ENCODE results near the gene ASTN2. TPM values are rescaled to one million over a fixed set of nuclear protein-coding genes. Genes with fewer than 3 reads are reported as not detected.

Gene ASTN2
- polyA plus RNA-seq, 2 of the 4 experiments (the other 2 are of a cell fraction), result 5.8 to 11.6 TPM

- ChIA-PET CTCF (no interaction called here), POLR2A (no interaction called here)
- ATAC-seq, result no peak
- no peak for TF ChIP-seq RAD21 (conservative IDR thresholded peaks at IDR 0.05 in 1 of 2, IDR thresholded peaks at IDR 0.05 in 1 of 2)
- TF ChIP-seq CTCF (IDR thresholded peaks at IDR 0.05), result no peak
- TF ChIP-seq HES2 (IDR thresholded peaks at IDR 0.05), result no peak
- TF ChIP-seq CEBPB (IDR thresholded peaks at IDR 0.05), result no peak
- no peak for TF ChIP-seq CHD2 (IDR thresholded peaks at IDR 0.05; ENCODE audit: low read length, partially characterized antibody)
- TF ChIP-seq FOSB (CRISPR knock-in tag; IDR thresholded peaks at IDR 0.05), result no peak
- TF ChIP-seq ELK1 (IDR thresholded peaks at IDR 0.05; ENCODE audit: low read depth, low read length), result no peak
- no peak for TF ChIP-seq ZNF302 (CRISPR knock-in tag; IDR thresholded peaks at IDR 0.05)
- TF ChIP-seq RARB (CRISPR knock-in tag; IDR thresholded peaks at IDR 0.05), result no peak
- TF ChIP-seq BCL3 (IDR thresholded peaks at IDR 0.05), result no peak
- no peak for TF ChIP-seq EHF (CRISPR knock-in tag; IDR thresholded peaks at IDR 0.05)
- no peak for TF ChIP-seq EP300 (IDR thresholded peaks at IDR 0.05)
- TF ChIP-seq, protein P1, sequence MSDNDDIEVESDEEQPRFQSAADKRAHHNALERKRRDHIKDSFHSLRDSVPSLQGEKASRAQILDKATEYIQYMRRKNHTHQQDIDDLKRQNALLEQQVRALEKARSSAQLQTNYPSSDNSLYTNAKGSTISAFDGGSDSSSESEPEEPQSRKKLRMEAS (IDR thresholded peaks at IDR 0.05), result no peak
- TF ChIP-seq PBX3 (IDR thresholded peaks at IDR 0.05), result no peak
- TF ChIP-seq, protein P2, sequence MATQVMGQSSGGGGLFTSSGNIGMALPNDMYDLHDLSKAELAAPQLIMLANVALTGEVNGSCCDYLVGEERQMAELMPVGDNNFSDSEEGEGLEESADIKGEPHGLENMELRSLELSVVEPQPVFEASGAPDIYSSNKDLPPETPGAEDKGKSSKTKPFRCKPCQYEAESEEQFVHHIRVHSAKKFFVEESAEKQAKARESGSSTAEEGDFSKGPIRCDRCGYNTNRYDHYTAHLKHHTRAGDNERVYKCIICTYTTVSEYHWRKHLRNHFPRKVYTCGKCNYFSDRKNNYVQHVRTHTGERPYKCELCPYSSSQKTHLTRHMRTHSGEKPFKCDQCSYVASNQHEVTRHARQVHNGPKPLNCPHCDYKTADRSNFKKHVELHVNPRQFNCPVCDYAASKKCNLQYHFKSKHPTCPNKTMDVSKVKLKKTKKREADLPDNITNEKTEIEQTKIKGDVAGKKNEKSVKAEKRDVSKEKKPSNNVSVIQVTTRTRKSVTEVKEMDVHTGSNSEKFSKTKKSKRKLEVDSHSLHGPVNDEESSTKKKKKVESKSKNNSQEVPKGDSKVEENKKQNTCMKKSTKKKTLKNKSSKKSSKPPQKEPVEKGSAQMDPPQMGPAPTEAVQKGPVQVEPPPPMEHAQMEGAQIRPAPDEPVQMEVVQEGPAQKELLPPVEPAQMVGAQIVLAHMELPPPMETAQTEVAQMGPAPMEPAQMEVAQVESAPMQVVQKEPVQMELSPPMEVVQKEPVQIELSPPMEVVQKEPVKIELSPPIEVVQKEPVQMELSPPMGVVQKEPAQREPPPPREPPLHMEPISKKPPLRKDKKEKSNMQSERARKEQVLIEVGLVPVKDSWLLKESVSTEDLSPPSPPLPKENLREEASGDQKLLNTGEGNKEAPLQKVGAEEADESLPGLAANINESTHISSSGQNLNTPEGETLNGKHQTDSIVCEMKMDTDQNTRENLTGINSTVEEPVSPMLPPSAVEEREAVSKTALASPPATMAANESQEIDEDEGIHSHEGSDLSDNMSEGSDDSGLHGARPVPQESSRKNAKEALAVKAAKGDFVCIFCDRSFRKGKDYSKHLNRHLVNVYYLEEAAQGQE (IDR thresholded peaks at IDR 0.05), result no peak
- TF ChIP-seq SREBF2 (IDR thresholded peaks at IDR 0.05), result no peak
- no peak for TF ChIP-seq HOXB5 (CRISPR knock-in tag; IDR thresholded peaks at IDR 0.05)
- no peak for TF ChIP-seq JUNB (IDR thresholded peaks at IDR 0.05)
- no peak for TF ChIP-seq MAZ (IDR thresholded peaks at IDR 0.05; ENCODE audit: borderline replicate concordance, low read depth, low read length)
- no peaks in the 10 kb centered on the region for H3K9me3 ChIP-seq
- 72% methylated on average over 4 of the region's 4 CpGs for WGBS (ENCODE audit: missing lambda C conversion rate)
- H3K4me3 ChIP-seq, result no peak overlapping the region
- H3K27ac ChIP-seq, result 0 out of 6 replicates have a peak overlapping the region, but pooled peaks of 1 of the 2 experiments have one; percentile 17
- H3K4me2 ChIP-seq, result no peak overlapping the region
- DNase-seq (ENCODE audit: low read depth in 1 of 2, low spot score in 1 of 2), result no peak
- FAIRE-seq, result no peak
- H3K4me1 ChIP-seq, result peaks cover 16% of the 10 kb centered on the region
Observed at GRCh38 chr9:117093891-117094844, 320.7 kb downstream of the ASTN2 start.
